H9 (cell line): ENCODE measurements around the gene RAB26. TPM values are rescaled to one million over a fixed set of nuclear protein-coding genes. Genes with fewer than 3 reads are reported as not detected.

Experiments
- DNase-seq: peaks from one replicate; pipeline ENCODE4 v3.0.0-alpha.2; 2017
- H2AFZ ChIP-seq: one replicate; pipeline ENCODE4 v1.6.1; 2013; ENCODE audit warnings: mild to moderate bottlenecking, low read length, control low read depth, moderate library complexity
- H2AK5ac ChIP-seq: 2 replicates; pipeline ENCODE4 v1.6.1; 2013; ENCODE audit warnings: low read length, control low read depth, mixed read lengths; ENCODE audit not compliant: insufficient read length
- H2BK120ac ChIP-seq: one replicate; pipeline ENCODE4 v1.6.1; 2013; ENCODE audit warnings: low read depth, mild to moderate bottlenecking, low read length, control low read depth, inconsistent platforms; ENCODE audit not compliant: poor library complexity, severe bottlenecking
- H2BK12ac ChIP-seq: 2 replicates; pipeline ENCODE4 v1.6.1; 2013; ENCODE audit warnings: low read length, control low read depth, mixed read lengths, low read depth; ENCODE audit not compliant: insufficient read length
- H2BK15ac ChIP-seq: 2 replicates; pipeline ENCODE4 v1.6.1; 2013; ENCODE audit warnings: low read depth, low read length, control low read depth
- H2BK20ac ChIP-seq: one replicate; pipeline ENCODE4 v1.6.1; 2013; ENCODE audit warnings: low read depth, mild to moderate bottlenecking, low read length, control low read depth, inconsistent platforms; ENCODE audit not compliant: poor library complexity, severe bottlenecking
- H2BK5ac ChIP-seq: 2 replicates; pipeline ENCODE4 v1.6.1; 2013; ENCODE audit warnings: low read length, control low read depth, mixed read lengths; ENCODE audit not compliant: insufficient read length
- H3K14ac ChIP-seq: 2 replicates; pipeline ENCODE4 v1.6.1; 2013; ENCODE audit warnings: low read length, control low read depth; ENCODE audit not compliant: insufficient read depth
- H3K18ac ChIP-seq: 2 replicates; pipeline ENCODE4 v1.6.1; 2013; ENCODE audit warnings: low read depth, mild to moderate bottlenecking, mixed read lengths, low read length, control low read depth; ENCODE audit not compliant: insufficient read length
- H3K23ac ChIP-seq: 2 replicates; pipeline ENCODE4 v1.6.1; 2013; ENCODE audit warnings: low read length, control low read depth, mixed read lengths, low read depth; ENCODE audit not compliant: insufficient read length
- H3K23me2 ChIP-seq: 2 replicates; pipeline ENCODE4 v1.6.1; 2013; ENCODE audit warnings: low read depth, mild to moderate bottlenecking, mixed read lengths, low read length, control low read depth; ENCODE audit not compliant: insufficient read length, poor library complexity, severe bottlenecking
- H3K27ac ChIP-seq: 2 replicates; pipeline ENCODE4 v1.5.1; 2013; ENCODE audit warnings: low read length, control low read depth, mixed read lengths, low read depth; ENCODE audit not compliant: insufficient read length
- H3K27me3 ChIP-seq: 2 replicates; pipeline ENCODE4 v1.6.1; 2013; ENCODE audit warnings: low read length, control low read depth, inconsistent platforms; ENCODE audit not compliant: insufficient read depth
- H3K4ac ChIP-seq: 2 replicates; pipeline ENCODE4 v1.6.1; 2013; ENCODE audit warnings: low read depth, mild to moderate bottlenecking, control low read depth, inconsistent platforms, low read length, moderate library complexity
- H3K4me1 ChIP-seq: 2 replicates; pipeline ENCODE4 v1.6.1; 2013; ENCODE audit warnings: low read length, control low read depth, inconsistent platforms; ENCODE audit not compliant: insufficient read depth
- H3K4me2 ChIP-seq: 2 replicates; pipeline ENCODE4 v1.6.1; 2013; ENCODE audit warnings: low read length, control low read depth, mixed read lengths; ENCODE audit not compliant: insufficient read length, insufficient read depth
- H3K56ac ChIP-seq: 2 replicates; pipeline ENCODE4 v1.6.1; 2013; ENCODE audit warnings: low read depth, mild to moderate bottlenecking, mixed read lengths, low read length, control low read depth; ENCODE audit not compliant: insufficient read length
- H3K79me1 ChIP-seq: 2 replicates; pipeline ENCODE4 v1.6.1; 2013; ENCODE audit warnings: low read depth, mild to moderate bottlenecking, moderate library complexity, low read length, control low read depth, inconsistent platforms; ENCODE audit not compliant: insufficient read depth, poor library complexity, severe bottlenecking
- H3K79me2 ChIP-seq: 2 replicates; pipeline ENCODE4 v1.6.1; 2013; ENCODE audit warnings: low read length, control low read depth, inconsistent platforms; ENCODE audit not compliant: insufficient read depth
- H3K9ac ChIP-seq: 2 replicates; pipeline ENCODE4 v1.6.1; 2013; ENCODE audit warnings: low read length, control low read depth, mixed read lengths; ENCODE audit not compliant: insufficient read length; ENCODE audit errors: extremely low read depth
- H3K9me3 ChIP-seq: one replicate; pipeline ENCODE4 v1.6.1; 2013; ENCODE audit warnings: low read depth, low read length, inconsistent platforms; ENCODE audit not compliant: control insufficient read depth
- H3T11ph ChIP-seq: one replicate; pipeline ENCODE4 v1.6.1; 2013; ENCODE audit warnings: mild to moderate bottlenecking, low read length, control low read depth, inconsistent platforms
- H4K20me1 ChIP-seq: one replicate; pipeline ENCODE4 v1.6.1; 2013; ENCODE audit not compliant: control insufficient read depth, insufficient read length, insufficient read depth
- H4K5ac ChIP-seq: 2 replicates; pipeline ENCODE4 v1.6.1; 2013; ENCODE audit warnings: low read depth, mild to moderate bottlenecking, mixed read lengths, low read length, control low read depth; ENCODE audit not compliant: insufficient read length
- H4K8ac ChIP-seq: replicated peaks from 2 replicates; pipeline ENCODE4 v1.6.1; 2013; ENCODE audit warnings: low read length, control low read depth, mixed read lengths, low read depth; ENCODE audit not compliant: insufficient read length
- H4K91ac ChIP-seq: 2 replicates; pipeline ENCODE4 v1.6.1; 2013; ENCODE audit warnings: low read depth, mild to moderate bottlenecking, moderate library complexity, mixed read lengths, low read length, control low read depth; ENCODE audit not compliant: insufficient read length
- H3K27ac Mint-ChIP-seq, 3 experiments: 2 replicates in 2 of 3; 3 replicates in 1 of 3; pipeline ENCODE4 v1.8.0; 2020 to 2021; ENCODE audit warnings: mixed read lengths in 3 of 3, mild to moderate bottlenecking in 1 of 3, moderate library complexity in 1 of 3
- H3K27me3 Mint-ChIP-seq: 2 replicates; pipeline ENCODE4 v1.8.0; 2021; ENCODE audit warnings: low read depth, mild to moderate bottlenecking, moderate library complexity, mixed read lengths
- H3K36me3 Mint-ChIP-seq, 3 experiments: 2 replicates in 2 of 3; 3 replicates in 1 of 3; pipeline ENCODE4 v1.8.0; 2020 to 2021; ENCODE audit warnings: low read depth in 3 of 3, mixed read lengths in 3 of 3; ENCODE audit not compliant: insufficient read depth in 1 of 3
- H3K4me1 Mint-ChIP-seq, 2 experiments: 2 replicates each; pipeline ENCODE4 v1.8.0; 2020; ENCODE audit warnings: mixed read lengths in 2 of 2
- H3K4me3 Mint-ChIP-seq, 2 experiments: 2 replicates in 1 of 2; 3 replicates in 1 of 2; pipeline ENCODE4 v1.8.0; 2020 to 2021; ENCODE audit warnings: mild to moderate bottlenecking in 2 of 2, mixed read lengths in 2 of 2, moderate library complexity in 1 of 2
- H3K9me3 Mint-ChIP-seq, 2 experiments: 2 replicates in 1 of 2; 3 replicates in 1 of 2; pipeline ENCODE4 v1.8.0; 2020; ENCODE audit warnings: mild to moderate bottlenecking in 2 of 2, mixed read lengths in 2 of 2, moderate library complexity in 1 of 2
- CTCF ChIP-seq: fragments of 200-600 bp; sonication (generic); conservative IDR thresholded peaks from 3 replicates; pipeline ENCODE4 v1.8.0; 2021; ENCODE audit warnings: antibody characterized with exemption, mild to moderate bottlenecking
- WGBS: extraction: QIAGEN DNeasy Blood & Tissue Kit; methylation state at CpG from one replicate; pipeline ENCODE4 v1.1.7; 2013; ENCODE audit warnings: missing lambda C conversion rate, low lambda C conversion rate, mixed read lengths; ENCODE audit not compliant: insufficient read length; ENCODE audit errors: extremely low coverage; 5-methylcytosine and 5-hydroxymethylcytosine counted together
- total RNA-seq: library from RNA; stranded (reverse); gene quantifications from 2 replicates; pipeline ENCODE4 v1.2.1, GENCODE V29; 2021

Gene RAB26
- total RNA-seq, 1 experiment from 2014 or later = 2.4 TPM

- no peak overlapping the region for H3K4ac ChIP-seq
- H4K91ac ChIP-seq = no peak overlapping the region
- H2BK5ac ChIP-seq = no peak overlapping the region
- H2AFZ ChIP-seq = no peak overlapping the region
- H3K27me3 Mint-ChIP-seq = no peaks in the 10 kb centered on the region
- no peak overlapping the region for H3K23ac ChIP-seq
- H3K23me2 ChIP-seq = peaks cover 4% of the 10 kb centered on the region
- no peaks in the 10 kb centered on the region for H3K79me2 ChIP-seq
- no peak for TF ChIP-seq CTCF
- no peak overlapping the region for H4K8ac ChIP-seq
- WGBS = no CpG with 5 or more reads among the region's 23 CpGs
- no peak overlapping the region for H3K56ac ChIP-seq
- no peaks in the 10 kb centered on the region for H3K9me3 ChIP-seq
- peaks cover 11 to 44% (median 41%) of the 10 kb centered on the region in 3 experiments for H3K36me3 Mint-ChIP-seq
- H3T11ph ChIP-seq = no peak overlapping the region
- no peak overlapping the region for H2BK20ac ChIP-seq
- H2AK5ac ChIP-seq = no peak overlapping the region
- no peaks in the 10 kb centered on the region for H3K79me1 ChIP-seq
- H2BK120ac ChIP-seq = no peak overlapping the region
- no peak overlapping the region for H3K9ac ChIP-seq
- no peak overlapping the region; the same call in 1 of the 2 replicates for H3K14ac ChIP-seq
- H3K4me1 ChIP-seq = no peaks in the 10 kb centered on the region
- H3K18ac ChIP-seq = no peak overlapping the region
- H2BK12ac ChIP-seq = no peak overlapping the region
- H3K4me3 Mint-ChIP-seq = no peak overlapping the region
- DNase-seq = no peak
- H2BK15ac ChIP-seq = no peak overlapping the region
- H3K27me3 ChIP-seq = no peaks in the 10 kb centered on the region
- no peak overlapping the region for H3K27ac ChIP-seq
- no peak overlapping the region for H4K5ac ChIP-seq
- no peaks in the 10 kb centered on the region for H3K4me1 Mint-ChIP-seq
- no peak overlapping the region for H3K4me2 ChIP-seq
- no peak overlapping the region for H3K27ac Mint-ChIP-seq
- H4K20me1 ChIP-seq = no peaks in the 10 kb centered on the region
- no peaks in the 10 kb centered on the region for H3K9me3 Mint-ChIP-seq
These were observed 27.6 kb downstream of the RAB26 start for GRCh38 chr16:2176047-2176446.
